SK-N-MC (cell line): ENCODE measurements around the gene RALGAPA1.

ENCODE experiments used
- EZH2 ChIP-seq: fragments of 200-600 bp; sonication (generic); IDR thresholded peaks from one replicate; pipeline ENCODE4 v1.6.1; 2017; ENCODE audit warnings: antibody characterized with exemption
- FOXP2 ChIP-seq: optimal IDR thresholded peaks from 2 replicates; pipeline ENCODE3; 2011; ENCODE audit warnings: mild to moderate bottlenecking, moderate library complexity; ENCODE audit not compliant: insufficient read depth; ENCODE audit errors: extremely low read length, control extremely low read depth
- POLR2AphosphoS5 ChIP-seq: IDR thresholded peaks from 2 replicates; pipeline ENCODE4 v1.6.1; 2012; ENCODE audit warnings: mild to moderate bottlenecking, low read depth, low read length, borderline replicate concordance

DNA sequence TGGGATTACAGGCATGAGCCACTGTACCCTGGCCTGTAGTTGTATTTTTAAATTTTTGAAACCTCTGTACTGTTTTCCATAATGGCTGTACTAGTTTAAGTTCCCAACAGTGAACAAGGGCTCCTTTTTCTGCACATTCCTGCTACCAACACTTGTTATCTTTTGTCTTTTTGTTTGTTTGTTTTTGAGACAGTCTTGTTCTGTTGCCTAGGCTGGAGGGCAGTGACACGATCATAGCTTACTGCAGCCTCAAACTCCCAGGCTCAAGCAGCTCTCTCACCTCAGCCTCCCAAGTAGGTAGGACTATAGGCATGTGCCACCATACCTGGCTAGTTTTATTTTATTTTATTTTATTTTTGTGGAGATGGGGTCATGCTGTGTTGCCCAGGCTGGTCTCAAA, 40.0 kb upstream of the RALGAPA1 start:
- TF ChIP-seq POLR2AphosphoS5 (no peak), EZH2 (no peak), FOXP2 (no peak)
